HG02678 (cell line): ENCODE measurements around the gene SLC13A4.
"Not testable (repeated sequence)": the region's sequence is repeated elsewhere in the genome, so short reads cannot be mapped to it uniquely, and the experiment has no call there.

Experiments
- ATAC-seq: cut with Tn5 transposase; IDR thresholded peaks from one replicate; pipeline ENCODE4 v1.9.1; 2021; ENCODE audit warnings: mild to moderate bottlenecking, moderate library complexity; ENCODE audit not compliant: unreplicated experiment

Gene SLC13A4

GRCh38 chr7:135728136-135728669 lies at the start of gene SLC13A4:
TSS of gene SLC13A4 (minus strand) at chr7:135728186. CDS start at chr7:135727496, 690 bp downstream.
- no peak for ATAC-seq

DNA sequence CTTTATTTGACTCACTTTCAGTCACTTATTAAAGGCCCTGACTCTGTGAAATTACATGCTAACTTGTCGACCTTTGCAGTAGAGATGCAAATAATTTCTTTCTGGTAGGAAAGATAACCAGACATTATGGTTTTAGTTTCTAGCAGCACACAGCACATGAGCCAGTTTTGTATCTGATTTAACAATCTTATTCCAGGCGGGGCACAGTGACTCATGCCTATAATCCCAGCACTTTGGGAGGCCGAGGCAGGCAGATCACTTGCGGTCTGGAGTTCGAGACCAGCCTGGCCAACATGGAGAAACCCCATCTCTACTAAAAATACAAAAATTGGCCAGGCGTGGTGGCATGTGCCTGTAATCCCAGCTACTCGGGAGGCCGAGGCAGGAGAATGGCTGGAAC lies 47.9 kb upstream of the SLC13A4 start:
- ATAC-seq = not testable (repeated sequence)

- no peak for ATAC-seq
These were observed 47.2 kb upstream of the SLC13A4 start for GRCh38 chr7:135775230-135775629.

DNA sequence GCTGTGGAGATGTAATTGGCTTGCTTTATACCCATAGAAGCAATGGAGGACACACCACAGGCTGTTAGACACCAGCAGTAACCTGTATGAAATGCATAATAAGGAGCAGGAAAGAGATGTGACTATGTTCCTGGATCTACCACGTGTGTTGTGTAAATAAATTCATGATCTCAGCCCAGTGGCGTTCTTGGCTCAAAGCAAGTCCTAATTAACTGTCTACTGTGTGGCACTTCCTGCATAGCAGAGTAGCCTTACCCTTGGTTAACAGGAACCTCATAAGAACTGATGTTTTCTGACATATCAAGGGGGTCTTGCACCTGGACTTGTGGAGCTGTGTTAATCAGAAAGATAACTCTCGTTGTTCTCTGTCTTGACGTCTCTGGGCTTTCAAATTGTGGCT lies 46.3 kb upstream of the SLC13A4 start:
- ATAC-seq = no peak

DNA sequence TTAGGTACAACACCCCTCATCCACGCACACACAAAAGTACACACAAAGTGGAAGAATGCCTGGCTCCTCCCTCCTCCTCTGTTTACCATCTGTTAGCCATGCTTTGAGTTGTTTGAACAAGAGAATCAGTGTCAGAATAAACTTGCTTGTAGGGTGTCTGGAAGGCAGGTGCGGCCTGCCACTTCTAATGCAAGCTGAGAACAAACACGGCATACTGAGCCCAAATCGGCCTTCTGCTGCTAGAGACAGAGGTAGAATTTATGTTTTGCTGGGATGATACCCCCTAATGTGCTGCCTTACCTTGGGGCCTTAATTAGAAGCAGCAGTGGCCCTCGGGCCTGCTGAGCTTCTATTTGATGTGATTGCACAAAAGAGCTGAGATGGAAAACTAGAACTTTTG lies 45.5 kb upstream of the SLC13A4 start:
- ATAC-seq = no peak

DNA sequence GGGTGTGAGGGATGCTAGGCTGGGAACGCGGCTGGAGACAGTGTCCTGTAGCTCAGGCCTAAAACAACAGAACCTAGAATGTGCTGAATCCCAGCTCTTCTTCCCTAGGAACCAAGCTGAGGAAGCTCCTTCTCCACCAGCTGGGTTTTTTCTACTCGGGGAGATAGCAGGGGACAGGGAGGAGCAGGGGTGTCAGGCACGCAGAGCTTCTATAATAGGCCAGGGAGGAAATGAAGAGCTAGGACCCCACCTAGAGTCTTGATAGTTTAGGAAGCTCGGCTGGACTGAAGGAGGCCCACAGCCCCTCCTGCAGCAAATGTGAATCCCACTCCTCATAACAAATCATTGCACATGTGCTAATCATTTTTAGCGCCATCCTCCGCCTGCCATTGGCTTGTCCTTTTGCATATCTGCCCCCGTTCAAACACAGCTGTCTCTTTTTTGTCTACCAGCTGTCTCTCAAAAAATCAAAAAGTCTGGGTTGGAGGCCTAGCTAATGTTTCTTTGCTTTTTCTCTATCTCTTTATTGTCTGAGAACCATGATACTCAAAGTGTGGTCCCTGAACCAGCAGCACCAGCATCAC lies 44.7 kb upstream of the SLC13A4 start:
- ATAC-seq = no peak

DNA sequence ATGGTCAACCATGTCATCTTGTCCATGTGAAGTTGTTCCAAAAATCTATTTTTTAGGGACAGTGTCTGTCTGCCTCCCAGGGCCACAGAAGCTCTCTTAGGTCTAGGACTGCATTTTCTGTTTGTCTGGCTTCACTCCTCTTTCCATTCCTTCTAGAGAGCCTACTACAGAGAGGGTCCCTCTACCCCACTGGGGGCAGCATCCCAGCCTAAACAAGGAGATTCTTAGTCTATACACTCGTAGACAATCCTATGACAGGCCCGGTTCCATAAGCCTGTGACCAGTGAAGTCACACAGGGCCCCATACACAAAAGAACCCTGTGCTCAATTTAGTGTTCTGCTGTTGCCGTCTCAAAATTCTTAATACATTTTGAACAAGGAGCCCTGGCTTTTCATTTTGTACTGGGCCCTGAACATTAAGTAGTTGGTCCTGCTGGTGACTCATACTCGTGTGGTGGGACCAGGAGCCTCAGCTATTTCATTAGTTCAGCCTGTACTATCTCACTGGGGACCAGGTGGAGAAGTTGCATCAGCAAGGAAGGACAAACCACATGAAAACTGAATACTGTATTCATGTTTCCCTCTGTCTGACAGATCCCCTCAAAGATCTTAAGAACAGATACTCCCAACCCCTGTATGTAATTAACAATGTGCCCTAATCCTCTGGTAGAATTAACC lies 44.1 kb upstream of the SLC13A4 start:
- no peak for ATAC-seq

- ATAC-seq = no peak
These were observed 43.1 kb upstream of the SLC13A4 start for GRCh38 chr7:135771051-135771450.

DNA sequence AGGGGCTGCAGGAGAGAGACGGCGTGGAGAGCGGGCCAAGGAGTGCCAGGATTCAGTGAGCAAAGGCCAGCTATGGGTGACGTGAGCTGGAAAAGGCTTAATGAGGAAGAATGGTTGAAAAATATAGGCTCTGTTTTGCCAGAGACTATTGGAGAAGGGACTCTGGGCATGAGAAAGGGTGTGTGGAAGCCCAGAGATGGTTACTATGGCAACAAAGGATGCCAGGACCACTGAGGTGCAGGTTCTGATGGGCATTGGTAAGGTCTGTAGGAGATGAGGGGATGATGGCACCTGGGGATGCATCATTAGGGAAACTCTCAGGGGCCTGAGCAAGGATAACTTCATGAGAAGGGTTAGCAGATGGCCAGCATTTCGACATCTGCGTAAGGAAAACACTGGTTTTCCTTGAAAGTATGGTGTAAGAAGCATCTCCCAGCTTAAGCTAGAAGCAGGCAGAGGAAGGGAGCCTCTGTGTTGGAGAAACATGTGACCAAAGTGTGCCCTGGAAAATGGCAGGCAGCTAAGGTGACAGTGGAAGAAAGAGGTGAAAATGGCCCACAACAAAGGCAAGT lies 42.2 kb upstream of the SLC13A4 start:
- ATAC-seq = no peak

DNA sequence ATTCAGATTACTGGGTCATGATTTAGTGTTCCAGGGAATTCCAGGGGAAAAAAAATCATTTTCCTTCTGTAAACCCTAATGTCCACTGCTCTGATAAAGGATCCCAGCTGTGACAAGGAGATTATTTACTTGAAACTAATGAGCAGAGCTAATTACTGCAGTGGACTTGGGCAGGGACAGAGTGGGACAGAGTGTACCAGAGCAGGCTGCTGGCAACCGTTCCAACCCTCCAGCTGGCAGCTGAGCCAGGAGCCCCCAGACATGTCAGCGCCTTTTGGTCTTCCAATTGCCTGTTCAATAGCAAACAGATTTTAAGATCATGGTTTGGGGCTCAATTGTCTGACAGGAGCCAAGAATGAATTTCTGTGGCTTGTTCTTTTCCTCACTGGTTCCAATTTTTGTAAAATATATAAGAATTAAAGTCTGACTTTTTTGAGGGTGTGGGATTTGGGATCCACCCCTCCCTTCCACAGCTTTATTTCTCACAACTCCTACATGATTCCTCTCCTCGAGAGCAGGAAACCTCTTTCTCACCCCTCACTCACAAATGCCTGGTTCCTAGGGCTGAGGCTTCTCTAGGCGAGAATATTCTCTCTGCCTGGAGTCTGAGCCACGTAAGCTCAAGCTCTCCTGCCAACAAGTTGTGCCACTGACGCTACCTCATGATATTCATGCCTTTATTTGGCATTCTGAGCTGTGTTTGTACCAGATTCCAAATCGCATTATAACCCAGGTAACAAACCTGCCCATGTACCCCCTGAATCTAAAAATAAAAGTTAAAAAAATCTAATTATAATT lies 41.2 kb upstream of the SLC13A4 start:
- no peak for ATAC-seq

DNA sequence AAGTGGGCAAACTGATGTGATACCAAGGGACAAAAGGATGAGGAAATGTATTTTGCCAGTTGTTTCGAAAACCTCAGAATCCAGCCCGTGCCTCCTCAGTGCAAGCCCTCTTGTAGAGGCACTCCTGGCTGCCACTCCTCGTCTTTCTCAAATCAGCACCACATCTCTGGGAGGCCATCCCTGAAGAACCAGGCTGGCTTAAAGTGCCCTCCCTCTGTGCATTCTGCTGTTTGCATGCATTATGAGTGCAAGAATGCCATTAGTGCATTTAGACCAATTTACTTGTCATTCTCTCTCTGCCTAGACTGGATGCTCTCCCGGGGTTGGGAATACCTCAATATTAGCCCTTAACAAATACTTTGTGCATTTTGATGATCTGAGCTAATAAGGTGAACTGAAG lies 40.5 kb upstream of the SLC13A4 start:
- no peak for ATAC-seq

GRCh38 chr7:135768064-135768463 lies 40.1 kb upstream of the SLC13A4 start:
- ATAC-seq = no peak

DNA sequence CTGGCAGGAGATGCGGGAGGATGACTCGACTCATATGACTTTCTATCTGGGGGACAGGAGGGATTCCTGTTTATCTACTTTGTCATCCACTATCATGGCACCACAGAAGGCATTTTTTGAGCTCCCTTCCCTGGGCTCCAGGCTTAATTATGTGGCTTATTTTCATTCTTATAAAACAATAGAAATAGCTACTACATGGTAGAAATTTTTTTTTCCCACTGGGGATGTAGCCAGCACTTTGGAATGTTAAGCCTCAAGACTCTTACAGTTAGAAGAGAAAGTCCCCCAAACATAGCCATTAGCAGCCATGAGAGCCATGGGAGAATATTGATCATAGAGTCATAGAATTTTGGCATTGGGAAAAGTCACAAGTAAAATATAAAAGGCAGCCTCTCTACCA lies 35.3 kb upstream of the SLC13A4 start:
- no peak for ATAC-seq

- no peak for ATAC-seq
These were observed 33.9 kb upstream of the SLC13A4 start for GRCh38 chr7:135761751-135762488.

DNA sequence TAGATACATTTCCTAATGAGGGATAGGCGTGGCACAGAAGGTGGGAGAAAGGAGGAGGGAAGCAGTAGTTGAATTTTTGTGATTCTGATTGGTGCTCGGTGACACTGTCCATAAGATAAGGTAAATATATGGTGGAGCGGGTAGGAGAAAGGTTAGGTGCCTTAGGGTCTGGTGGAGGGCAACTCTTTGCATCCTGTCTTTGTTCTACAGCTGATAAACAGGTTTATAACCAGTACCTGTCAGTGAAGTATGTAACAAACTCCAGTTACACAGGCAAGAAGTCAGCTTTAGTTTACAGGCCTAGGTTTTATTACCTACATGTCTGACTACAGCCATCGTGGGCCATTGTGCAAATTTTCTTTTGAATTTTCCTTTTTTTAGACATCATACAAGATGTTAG lies 31.5 kb upstream of the SLC13A4 start:
- ATAC-seq = no peak

- no peak for ATAC-seq
These were observed 30.5 kb upstream of the SLC13A4 start for GRCh38 chr7:135758531-135758932.

DNA sequence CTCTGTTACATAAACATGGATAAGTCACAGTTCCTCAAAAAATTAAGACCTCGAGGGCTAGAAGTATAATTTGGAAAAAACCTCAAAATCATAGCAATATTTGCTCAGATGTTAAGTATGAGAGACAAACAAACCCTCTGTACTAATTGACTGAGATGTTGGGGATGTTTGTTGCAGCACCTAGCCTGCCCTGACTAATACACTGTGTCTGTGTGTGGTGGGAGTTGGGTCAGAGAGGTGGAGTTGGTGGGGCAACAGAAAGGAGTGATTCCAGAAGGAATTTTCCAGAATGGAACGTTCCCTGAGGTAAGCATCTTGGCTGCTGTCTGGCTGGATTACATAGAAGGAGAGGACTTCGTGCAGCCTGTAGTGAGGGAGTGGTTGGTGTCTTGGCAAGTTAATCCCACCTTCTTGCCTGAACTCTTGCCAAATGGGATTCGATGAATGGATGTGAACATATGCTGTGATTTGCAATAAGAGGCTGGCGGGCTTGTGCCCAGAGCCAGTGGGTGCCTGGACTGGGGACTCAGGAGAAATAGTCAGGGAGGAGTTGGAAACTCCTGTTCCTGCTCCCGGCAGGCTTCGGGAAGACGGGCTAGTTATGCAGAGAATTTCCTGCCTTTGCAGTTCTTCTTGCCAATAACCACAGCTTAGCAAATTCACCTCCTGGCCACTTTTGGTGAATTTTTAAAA lies 29.9 kb upstream of the SLC13A4 start:
- no peak for ATAC-seq

GRCh38 chr7:135756191-135756590 lies 28.2 kb upstream of the SLC13A4 start:
- ATAC-seq = no peak

DNA sequence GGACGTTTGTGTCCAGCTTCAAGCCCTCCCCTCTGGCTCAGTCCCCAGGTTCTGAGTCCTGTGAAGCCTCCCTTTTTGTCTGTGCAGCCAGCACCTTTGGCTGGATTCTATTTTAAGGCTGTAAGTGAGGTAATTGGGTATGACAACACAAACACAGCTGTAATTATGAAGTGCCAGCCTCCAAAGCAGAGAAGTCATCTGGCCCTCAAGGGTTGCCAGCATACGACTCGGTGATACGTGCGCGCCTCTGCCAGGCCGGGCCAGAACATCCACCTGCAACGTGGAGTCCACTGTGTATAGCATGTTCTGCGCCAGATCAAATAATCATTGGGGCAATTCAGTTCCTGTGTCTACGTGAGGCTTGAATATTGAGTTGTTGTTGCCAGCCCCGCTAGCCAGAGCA lies 27.4 kb upstream of the SLC13A4 start:
- ATAC-seq = no peak
